Fibroblast of pulmonary artery (primary cell): ENCODE results near the gene ZSCAN21.
A peak's percentile ranks its signal among the peaks of the same experiment; 100 is the strongest.

Experiments
- DNase-seq: peaks from one replicate; pipeline ENCODE4 v3.0.0-alpha.2; 2010; ENCODE audit warnings: low read depth
- H3K4me3 ChIP-seq: replicated peaks from 2 replicates; pipeline ENCODE4 v1.5.1; 2011; ENCODE audit warnings: low read depth, mild to moderate bottlenecking, control low read depth, low read length, moderate library complexity
- TF ChIP-seq, protein P1 (sequence below): IDR thresholded peaks from 2 replicates; pipeline ENCODE4 v1.5.1; 2011; ENCODE audit warnings: mild to moderate bottlenecking, control low read depth, low read length, inconsistent platforms; ENCODE audit errors: missing control alignments

Gene ZSCAN21

DNA sequence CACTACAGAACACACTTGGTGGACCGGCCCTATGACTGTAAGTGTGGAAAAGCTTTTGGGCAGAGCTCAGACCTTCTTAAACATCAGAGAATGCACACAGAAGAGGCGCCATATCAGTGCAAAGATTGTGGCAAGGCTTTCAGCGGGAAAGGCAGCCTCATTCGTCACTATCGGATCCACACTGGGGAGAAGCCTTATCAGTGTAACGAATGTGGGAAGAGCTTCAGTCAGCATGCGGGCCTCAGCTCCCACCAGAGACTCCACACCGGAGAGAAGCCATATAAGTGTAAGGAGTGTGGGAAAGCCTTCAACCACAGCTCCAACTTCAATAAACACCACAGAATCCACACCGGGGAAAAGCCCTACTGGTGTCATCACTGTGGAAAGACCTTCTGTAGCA lies 14.6 kb downstream of the ZSCAN21 start:
- no peak for DNase-seq
- TF ChIP-seq, protein P1, sequence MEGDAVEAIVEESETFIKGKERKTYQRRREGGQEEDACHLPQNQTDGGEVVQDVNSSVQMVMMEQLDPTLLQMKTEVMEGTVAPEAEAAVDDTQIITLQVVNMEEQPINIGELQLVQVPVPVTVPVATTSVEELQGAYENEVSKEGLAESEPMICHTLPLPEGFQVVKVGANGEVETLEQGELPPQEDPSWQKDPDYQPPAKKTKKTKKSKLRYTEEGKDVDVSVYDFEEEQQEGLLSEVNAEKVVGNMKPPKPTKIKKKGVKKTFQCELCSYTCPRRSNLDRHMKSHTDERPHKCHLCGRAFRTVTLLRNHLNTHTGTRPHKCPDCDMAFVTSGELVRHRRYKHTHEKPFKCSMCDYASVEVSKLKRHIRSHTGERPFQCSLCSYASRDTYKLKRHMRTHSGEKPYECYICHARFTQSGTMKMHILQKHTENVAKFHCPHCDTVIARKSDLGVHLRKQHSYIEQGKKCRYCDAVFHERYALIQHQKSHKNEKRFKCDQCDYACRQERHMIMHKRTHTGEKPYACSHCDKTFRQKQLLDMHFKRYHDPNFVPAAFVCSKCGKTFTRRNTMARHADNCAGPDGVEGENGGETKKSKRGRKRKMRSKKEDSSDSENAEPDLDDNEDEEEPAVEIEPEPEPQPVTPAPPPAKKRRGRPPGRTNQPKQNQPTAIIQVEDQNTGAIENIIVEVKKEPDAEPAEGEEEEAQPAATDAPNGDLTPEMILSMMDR, result no peak

DNA sequence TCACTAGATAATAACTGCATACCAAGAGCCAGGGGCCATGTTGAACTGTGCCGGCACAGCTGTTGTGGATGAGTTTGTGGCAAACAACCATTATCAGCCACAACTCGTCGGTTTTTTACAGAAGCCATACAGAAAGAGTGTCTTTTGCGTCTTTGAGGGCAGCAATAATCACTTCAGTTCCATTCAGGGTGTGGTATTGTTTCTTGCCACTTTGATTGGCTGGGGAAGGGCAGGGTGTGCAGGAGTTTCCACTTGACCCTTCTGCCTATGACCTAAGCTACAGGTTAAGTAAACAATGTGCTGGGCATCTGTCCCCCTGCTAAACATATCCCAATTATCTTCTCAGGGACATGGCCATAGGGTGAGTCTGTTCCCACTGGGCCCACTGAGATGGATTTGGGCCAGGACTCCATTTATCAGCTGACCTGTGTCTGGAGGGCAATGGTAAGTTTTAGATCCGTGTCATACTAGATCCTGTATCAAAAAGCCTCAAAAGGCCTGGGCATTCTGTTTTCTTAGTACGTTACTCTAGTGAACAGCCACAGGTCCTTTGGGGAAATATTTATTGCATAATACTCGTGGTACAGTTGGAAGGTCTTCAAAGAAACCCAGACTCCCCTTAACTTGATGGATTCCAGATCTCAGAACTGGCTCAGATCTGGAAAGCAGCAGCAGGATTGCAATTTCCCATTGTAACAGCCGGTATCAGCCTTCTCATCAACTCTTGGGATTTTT lies 16.0 kb downstream of the ZSCAN21 start:
- no peak overlapping the region for H3K4me3 ChIP-seq
- DNase-seq, result peak; percentile 94
- TF ChIP-seq, protein P1, result no peak

More for the DNA sequence above, 14.6 kb downstream of the ZSCAN21 start:
- H3K4me3 ChIP-seq, result no peak overlapping the region

DNA sequence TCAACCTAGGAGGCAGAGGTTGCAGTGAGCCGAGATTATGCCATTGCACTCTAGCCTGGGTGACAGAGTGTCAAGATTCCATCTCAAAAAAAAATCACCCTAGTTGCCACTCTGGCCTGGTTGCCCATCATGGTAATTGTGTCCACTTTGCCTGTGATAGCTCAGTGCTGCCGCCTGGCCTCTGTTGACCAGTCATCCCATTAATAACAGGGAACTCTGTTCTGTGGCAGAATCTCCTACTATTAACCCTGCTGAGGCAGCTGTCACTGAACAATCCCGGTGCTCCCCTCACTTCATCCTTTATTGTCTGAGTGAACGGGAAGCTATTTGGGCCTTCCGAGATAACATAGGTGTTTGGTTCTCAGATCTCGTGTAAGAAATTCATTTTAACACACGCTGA lies 17.4 kb downstream of the ZSCAN21 start:
- TF ChIP-seq, protein P1, result no peak
- H3K4me3 ChIP-seq, result no peak overlapping the region
- DNase-seq, result no peak

DNA sequence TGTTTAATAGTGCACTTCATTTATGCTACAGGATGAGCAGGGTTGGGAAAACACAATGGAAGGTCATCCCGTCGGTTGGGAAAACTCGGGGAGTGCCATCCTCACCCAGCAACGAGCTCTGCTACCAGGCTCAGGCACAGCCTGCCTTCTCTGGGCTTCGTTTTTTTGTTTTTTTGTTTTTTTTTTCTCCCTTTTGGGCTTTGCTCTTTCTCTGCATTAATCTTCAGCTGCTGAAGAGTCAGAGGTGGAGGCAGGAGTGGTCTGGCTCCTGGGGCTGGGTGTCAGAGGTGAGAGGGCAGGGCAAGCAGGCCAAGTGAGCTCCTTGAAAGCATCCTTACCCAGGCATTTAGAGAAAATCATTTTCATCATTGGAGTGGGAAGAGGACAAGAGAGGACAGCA lies 20.4 kb downstream of the ZSCAN21 start:
- no peak for DNase-seq
- no peak overlapping the region for H3K4me3 ChIP-seq
- TF ChIP-seq, protein P1, result no peak

DNA sequence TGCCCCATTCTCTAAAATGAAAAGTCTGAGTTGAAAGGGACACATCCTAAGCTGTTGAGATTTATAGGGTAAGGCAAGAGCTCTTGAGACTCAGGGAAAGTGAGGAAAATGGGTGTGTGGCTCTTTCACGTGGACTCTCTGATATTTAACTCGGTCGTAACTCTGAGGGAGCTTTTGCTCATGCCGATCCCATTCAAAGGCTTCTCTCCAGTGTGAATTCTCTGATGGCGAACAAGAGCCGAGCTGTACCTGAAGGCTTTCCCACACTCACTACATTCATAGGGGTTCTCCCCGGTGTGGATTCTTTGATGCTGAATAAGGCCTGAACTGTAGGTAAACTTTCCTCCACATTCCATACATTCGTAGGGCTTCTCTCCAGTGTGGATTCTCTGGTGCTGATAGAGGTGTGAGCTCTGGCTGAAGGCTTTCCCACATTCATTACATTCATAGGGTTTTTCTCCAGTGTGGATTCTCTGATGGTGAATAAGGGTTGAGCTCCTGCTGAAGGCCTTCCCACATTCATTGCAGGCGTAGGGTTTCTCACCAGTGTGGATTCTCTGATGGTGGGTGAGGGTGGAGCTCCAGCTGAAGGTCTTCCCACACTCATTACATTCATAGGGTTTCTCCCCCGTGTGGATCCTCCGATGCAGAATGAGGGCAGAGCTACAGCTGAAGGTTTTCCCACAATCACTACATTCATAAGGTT lies 21.6 kb downstream of the ZSCAN21 start:
- no peak overlapping the region for H3K4me3 ChIP-seq
- no peak for DNase-seq
- TF ChIP-seq, protein P1, result no peak

DNA sequence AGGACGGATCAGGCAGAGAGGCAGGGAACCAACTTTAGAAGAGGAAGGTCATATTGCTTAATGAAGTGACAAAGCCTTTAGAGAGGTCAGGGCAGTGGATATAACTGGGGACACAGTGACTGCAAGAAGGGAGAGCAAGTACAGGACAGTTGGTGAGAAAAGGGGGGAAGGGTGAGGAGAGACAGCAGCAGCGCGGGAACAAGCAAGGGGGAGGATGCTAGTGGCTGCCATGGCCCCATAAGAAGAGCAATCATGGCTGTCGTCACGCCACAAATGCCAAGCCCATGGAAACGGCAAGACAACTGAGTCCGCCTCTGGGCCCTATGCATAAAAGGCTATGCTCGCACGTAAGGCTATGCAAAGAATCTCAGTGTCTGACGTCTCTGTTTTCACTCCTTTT lies 22.9 kb downstream of the ZSCAN21 start:
- DNase-seq, result no peak
- TF ChIP-seq, protein P1, result no peak
- H3K4me3 ChIP-seq, result no peak overlapping the region
